Caco-2 (cell line): ENCODE data around the gene FNDC7. TPM values are rescaled to one million over a fixed set of nuclear protein-coding genes. Genes with fewer than 3 reads are reported as not detected.

Experiments
- BruUV-seq: library from RNA; stranded (reverse); fragments of 400-500 nt; replicated peaks from 2 replicates; lab custom pipeline; 2021; lab: Mats Ljungman, UMichigan
- CTCF ChIA-PET: fragments of 300-600 bp; sonication (Branson Sonifier 250); formaldehyde crosslinking; loops from one replicate; lab custom pipeline; 2022; ENCODE audit warnings: antibody characterized with exemption; lab: Charles Lee
- POLR2A ChIA-PET: fragments of 300-600 bp; sonication (Branson Sonifier 250); formaldehyde crosslinking; loops from one replicate; lab custom pipeline; 2022; ENCODE audit warnings: antibody characterized with exemption; lab: Charles Lee
- DNase-seq, 2 experiments: peaks; one replicate each; pipeline versions ENCODE4 v3.0.0 to v3.0.0-alpha.2; 2020 to 2022
- H3K27me3 ChIP-seq: replicated peaks from 2 replicates; pipeline ENCODE4 v1.6.0; 2011; ENCODE audit warnings: low read length; ENCODE audit not compliant: control insufficient read depth, insufficient read depth
- H3K36me3 ChIP-seq: 2 replicates; pipeline ENCODE4 v1.5.1; 2011; ENCODE audit warnings: low read length; ENCODE audit not compliant: control insufficient read depth, insufficient read depth
- H3K4me1 ChIP-seq: fragments of 250-450 bp; sonication (Bioruptor Pico); 2 replicates; pipeline ENCODE4 v1.5.1; 2020; ENCODE audit warnings: mild to moderate bottlenecking
- H3K4me3 ChIP-seq: 2 replicates; pipeline ENCODE4 v1.5.1; 2011; ENCODE audit warnings: low read depth, mild to moderate bottlenecking, control low read depth, low read length
- H3K9me3 ChIP-seq: fragments of 250-450 bp; sonication (Bioruptor Pico); 2 replicates; pipeline ENCODE4 v1.5.1; 2020; ENCODE audit warnings: mild to moderate bottlenecking, moderate library complexity
- H3K27ac Mint-ChIP-seq: one replicate; pipeline ENCODE4 v1.8.0; 2022; ENCODE audit warnings: mixed read lengths; ENCODE audit not compliant: unreplicated experiment
- H3K27me3 Mint-ChIP-seq: one replicate; pipeline ENCODE4 v1.8.0; 2022; ENCODE audit warnings: mixed read lengths; ENCODE audit not compliant: insufficient read depth, unreplicated experiment
- H3K36me3 Mint-ChIP-seq: one replicate; pipeline ENCODE4 v1.8.0; 2022; ENCODE audit warnings: mild to moderate bottlenecking, mixed read lengths; ENCODE audit not compliant: insufficient read depth, unreplicated experiment
- H3K4me1 Mint-ChIP-seq: one replicate; pipeline ENCODE4 v1.8.0; 2022; ENCODE audit warnings: low read depth, mixed read lengths; ENCODE audit not compliant: unreplicated experiment
- H3K4me3 Mint-ChIP-seq: one replicate; pipeline ENCODE4 v1.8.0; 2022; ENCODE audit warnings: mild to moderate bottlenecking, moderate library complexity, mixed read lengths; ENCODE audit not compliant: unreplicated experiment
- H3K9me3 Mint-ChIP-seq: one replicate; pipeline ENCODE4 v1.8.0; 2022; ENCODE audit warnings: mixed read lengths; ENCODE audit not compliant: unreplicated experiment
- CTCF ChIP-seq, 2 experiments: fragments of 200-600 bp in 1 of 2; IDR thresholded peaks; 1 replicate in 1 of 2; 2 replicates in 1 of 2; pipeline versions ENCODE4 v1.5.1 to v1.8.0; 2011 to 2022; ENCODE audit warnings: antibody characterized with exemption in 1 of 2, control low read depth in 1 of 2, inconsistent platforms in 1 of 2, low read depth in 1 of 2, low read length in 1 of 2, mild to moderate bottlenecking in 1 of 2, moderate library complexity in 1 of 2; ENCODE audit not compliant: insufficient read depth in 1 of 2, severe bottlenecking in 1 of 2, unreplicated experiment in 1 of 2
- intact Hi-C: fragments of 100-400 bp; cut with micrococcal nuclease; formaldehyde crosslinking; loops from one replicate; pipeline ENCODE4 v1.10.0; 2022; ENCODE audit not compliant: unreplicated experiment
- total RNA-seq: library from RNA; stranded (reverse); gene quantifications from 2 replicates; pipeline ENCODE4 v1.2.3, GENCODE V29; 2022

Gene FNDC7
- total RNA-seq, 1 experiment from 2014 or later = not detected

DNA sequence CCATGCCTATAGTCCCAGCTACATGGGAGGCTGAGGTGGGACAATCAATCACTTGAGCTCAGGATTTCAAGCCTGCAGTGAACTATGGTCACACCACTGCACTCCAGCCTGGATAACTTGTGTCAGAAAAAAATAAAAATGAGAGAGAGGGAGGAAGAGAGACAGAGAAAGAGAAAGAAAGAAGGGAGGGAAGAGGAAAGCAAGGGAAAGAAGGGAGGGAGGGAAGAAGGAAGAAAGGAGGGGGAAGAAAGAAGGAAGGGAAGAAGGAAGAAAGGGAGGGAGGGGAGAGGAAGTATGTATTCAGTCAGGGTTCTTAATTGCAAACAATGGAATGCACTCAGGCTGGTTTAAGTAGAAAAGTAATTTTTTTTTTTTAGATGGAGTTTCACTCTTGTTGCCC, 43.9 kb upstream of the FNDC7 start:
- CTCF ChIA-PET = interaction anchor here (0.5 kb wide), 1 partner anchor 22 kb away, joined by 3 read pairs; no protein-coding TSS in a partner anchor
- no peak for TF ChIP-seq CTCF (IDR thresholded peaks at IDR 0.05; ENCODE audit: insufficient read depth in 1 of 2, low read depth in 1 of 2, low read length in 1 of 2, severe bottlenecking in 1 of 2, unreplicated experiment in 1 of 2)
- intact Hi-C loops = no loop called here

DNA sequence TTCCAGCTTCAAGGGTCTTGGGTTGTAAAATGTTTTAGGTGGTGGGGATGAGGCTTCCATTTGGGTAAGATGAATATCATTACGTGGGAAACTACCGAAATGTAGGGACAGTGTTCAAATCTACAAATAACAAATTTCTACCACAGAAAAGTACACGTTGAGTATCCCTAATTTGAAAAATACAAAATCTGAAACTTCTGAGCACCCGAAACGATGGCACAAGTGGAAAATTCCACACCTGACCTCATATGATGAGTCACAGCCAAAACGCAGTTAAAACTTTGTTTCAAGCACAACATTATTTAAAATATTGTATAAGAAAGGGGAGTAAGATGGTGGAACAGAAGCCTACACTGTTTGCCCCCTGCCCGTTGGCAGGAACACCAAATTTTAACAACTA, 43.0 kb upstream of the FNDC7 start:
- ChIA-PET POLR2A (interaction anchor here (0.6 kb wide), 1 partner anchor 22 kb away, joined by 3 read pairs; the partner anchor contains the start of gene PRPF38B), CTCF (no interaction called here)
- BruUV-seq = no TSS peak
- intact Hi-C loops = no loop called here
- Mint-ChIP-seq H3K4me3 (no peak overlapping the region), H3K36me3 (no peaks in the 10 kb centered on the region), H3K4me1 (no peaks in the 10 kb centered on the region), H3K27me3 (no peaks in the 10 kb centered on the region), H3K27ac (no peak overlapping the region), H3K9me3 (peaks cover 7% of the 10 kb centered on the region)
- no peak for DNase-seq
- Histone ChIP-seq H3K9me3 (no peaks in the 10 kb centered on the region), H3K4me3 (no peak overlapping the region), H3K4me1 (no peaks in the 10 kb centered on the region), H3K27me3 (no peaks in the 10 kb centered on the region), H3K36me3 (no peaks in the 10 kb centered on the region)
- TF ChIP-seq CTCF (IDR thresholded peaks at IDR 0.05; ENCODE audit: insufficient read depth in 1 of 2, low read depth in 1 of 2, low read length in 1 of 2, severe bottlenecking in 1 of 2, unreplicated experiment in 1 of 2) = no peak

More for the DNA sequence above, 43.9 kb upstream of the FNDC7 start:
- DNase-seq = no peak
- Mint-ChIP-seq H3K4me3 (no peak overlapping the region), H3K27me3 (no peaks in the 10 kb centered on the region), H3K36me3 (no peaks in the 10 kb centered on the region), H3K4me1 (no peaks in the 10 kb centered on the region), H3K9me3 (no peaks in the 10 kb centered on the region), H3K27ac (no peak overlapping the region)
- no peak overlapping the region for H3K4me3 ChIP-seq
- H3K27me3 ChIP-seq = no peaks in the 10 kb centered on the region
- H3K4me1 ChIP-seq = no peaks in the 10 kb centered on the region
- POLR2A ChIA-PET = no interaction called here
- no TSS peak for BruUV-seq
- H3K36me3 ChIP-seq = no peaks in the 10 kb centered on the region
- no peaks in the 10 kb centered on the region for H3K9me3 ChIP-seq

DNA sequence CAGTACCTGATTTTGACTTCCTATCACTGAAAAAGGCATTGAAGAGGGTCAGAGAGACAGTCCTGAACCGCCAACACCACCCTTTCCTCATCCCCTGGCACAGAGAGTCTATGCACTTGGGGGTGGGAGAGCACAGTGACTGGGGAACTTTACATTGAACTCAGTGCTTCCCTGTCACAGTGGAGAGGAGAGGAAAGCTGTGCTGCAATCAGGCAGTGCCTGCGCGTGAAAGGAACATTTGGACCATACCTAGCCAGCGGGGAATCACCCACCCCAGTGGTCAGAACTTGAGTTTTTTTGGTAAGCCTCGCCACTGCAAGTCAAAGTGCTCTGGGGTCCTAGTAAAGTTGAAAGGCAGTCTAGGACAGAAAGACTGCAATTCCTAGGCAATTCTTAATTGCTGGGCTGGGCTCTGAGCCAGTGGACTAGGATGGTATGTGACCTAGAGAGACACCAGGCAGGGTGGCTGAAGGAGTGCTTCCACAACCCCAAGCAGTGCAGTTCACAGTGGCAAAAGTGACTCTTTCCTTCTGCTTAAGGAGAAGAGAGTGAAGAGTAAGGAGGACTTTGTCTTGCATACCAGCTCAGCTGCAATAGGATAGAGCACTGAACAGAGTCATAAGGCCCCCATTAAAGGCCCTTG, 42.5 kb upstream of the FNDC7 start:
- H3K9me3 ChIP-seq = no peaks in the 10 kb centered on the region
- Mint-ChIP-seq H3K36me3 (no peaks in the 10 kb centered on the region), H3K27me3 (no peaks in the 10 kb centered on the region), H3K4me3 (no peak overlapping the region), H3K9me3 (peaks cover 11% of the 10 kb centered on the region), H3K27ac (no peak overlapping the region), H3K4me1 (no peaks in the 10 kb centered on the region)
- no peaks in the 10 kb centered on the region for H3K27me3 ChIP-seq
- no peaks in the 10 kb centered on the region for H3K4me1 ChIP-seq
- no TSS peak for BruUV-seq
- ChIA-PET CTCF (no interaction called here), POLR2A (no interaction called here)
- no peak overlapping the region for H3K4me3 ChIP-seq
- no peak for DNase-seq
- TF ChIP-seq CTCF (IDR thresholded peaks at IDR 0.05; ENCODE audit: insufficient read depth in 1 of 2, low read depth in 1 of 2, low read length in 1 of 2, severe bottlenecking in 1 of 2, unreplicated experiment in 1 of 2) = no peak
- no peaks in the 10 kb centered on the region for H3K36me3 ChIP-seq
- intact Hi-C loops = no loop called here
